NCI-H187 (cell line): ENCODE data around the gene MLPH.
A peak's percentile ranks its signal among the peaks of the same experiment; 100 is the strongest.

ENCODE experiments used
- DNase-seq, 2 experiments: peaks; one replicate each; lab custom pipeline; 2025; lab: John Stamatoyannopoulos, UW

Gene MLPH

DNA sequence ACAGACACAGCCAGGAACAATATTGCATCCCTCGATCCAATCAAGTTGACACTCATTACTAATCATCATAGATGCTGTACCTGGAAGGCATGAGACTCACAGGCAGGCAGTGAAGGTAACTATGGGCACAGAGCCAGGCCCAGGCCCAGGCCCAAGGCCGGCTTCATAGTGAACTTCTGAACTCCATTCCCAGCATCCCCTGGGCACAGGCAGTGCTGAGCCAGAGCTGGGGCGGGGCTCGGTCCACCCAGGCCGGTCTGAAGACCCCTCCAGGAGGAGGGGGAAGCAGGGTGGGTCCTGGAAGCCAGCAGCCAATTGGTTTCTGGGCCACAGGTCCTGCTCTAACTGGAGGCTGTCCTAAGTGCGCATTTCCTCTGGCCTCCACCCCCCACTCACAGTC, 37.6 kb downstream of the MLPH start:
- no peak for DNase-seq

DNA sequence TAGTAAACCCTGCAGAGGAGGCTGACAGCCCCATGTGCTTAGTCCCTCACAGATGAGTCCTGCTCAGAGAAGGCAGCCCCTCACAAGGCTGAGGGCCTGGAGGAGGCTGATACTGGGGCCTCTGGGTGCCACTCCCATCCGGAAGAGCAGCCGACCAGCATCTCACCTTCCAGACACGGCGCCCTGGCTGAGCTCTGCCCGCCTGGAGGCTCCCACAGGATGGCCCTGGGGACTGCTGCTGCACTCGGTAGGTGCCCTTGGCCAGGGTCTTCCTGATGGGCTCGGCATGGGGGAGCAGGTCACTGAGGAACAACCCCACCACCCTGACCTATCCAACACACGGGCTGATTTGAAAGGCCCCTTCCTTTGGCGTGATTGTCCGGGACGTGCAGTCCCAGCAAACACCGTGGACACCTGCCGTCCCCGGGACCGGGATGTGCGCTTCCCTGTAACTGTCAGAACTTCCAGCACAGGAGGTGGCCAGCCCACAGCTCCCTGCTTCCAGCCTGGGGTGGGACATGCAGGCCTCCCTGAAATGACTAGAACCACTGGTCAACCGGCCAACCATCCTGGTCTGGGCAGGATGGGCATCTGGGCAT, 38.6 kb downstream of the MLPH start:
- no peak for DNase-seq

DNA sequence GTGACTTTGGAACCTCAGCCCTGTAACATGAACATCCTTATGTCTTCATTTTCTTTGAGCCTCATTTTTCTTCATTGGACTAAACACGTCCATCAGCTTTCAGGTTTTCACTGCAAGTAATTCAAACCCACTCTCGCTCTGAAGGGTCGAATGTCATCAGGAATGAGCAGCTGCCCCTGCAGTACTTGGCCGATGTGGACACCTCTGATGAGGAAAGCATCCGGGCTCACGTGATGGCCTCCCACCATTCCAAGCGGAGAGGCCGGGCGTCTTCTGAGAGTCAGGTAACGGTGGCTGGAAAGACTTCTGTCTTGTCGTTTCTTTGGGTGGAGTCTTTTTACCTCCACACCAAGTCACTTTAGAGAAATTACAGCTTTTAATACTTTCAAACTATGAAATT, 40.2 kb downstream of the MLPH start:
- no peak for DNase-seq

DNA sequence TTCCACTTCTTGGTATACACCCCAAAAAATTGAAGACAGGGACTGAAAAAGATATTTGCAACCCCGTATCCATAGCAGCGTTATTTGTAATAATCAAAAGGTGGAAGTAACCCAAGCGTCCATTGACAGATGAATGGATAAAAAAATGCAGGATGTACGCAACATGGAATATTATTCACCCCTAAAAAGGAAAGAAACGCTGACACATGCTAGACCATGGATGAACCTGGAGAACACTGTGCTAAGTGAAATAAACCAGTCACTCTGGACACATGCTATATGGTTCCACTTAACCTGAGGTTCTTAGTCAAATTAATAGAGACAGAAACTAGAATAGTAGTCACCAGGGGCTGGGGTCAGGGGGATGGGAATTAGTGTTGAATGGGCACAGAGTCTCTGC, 40.7 kb downstream of the MLPH start:
- DNase-seq: no peak

DNA sequence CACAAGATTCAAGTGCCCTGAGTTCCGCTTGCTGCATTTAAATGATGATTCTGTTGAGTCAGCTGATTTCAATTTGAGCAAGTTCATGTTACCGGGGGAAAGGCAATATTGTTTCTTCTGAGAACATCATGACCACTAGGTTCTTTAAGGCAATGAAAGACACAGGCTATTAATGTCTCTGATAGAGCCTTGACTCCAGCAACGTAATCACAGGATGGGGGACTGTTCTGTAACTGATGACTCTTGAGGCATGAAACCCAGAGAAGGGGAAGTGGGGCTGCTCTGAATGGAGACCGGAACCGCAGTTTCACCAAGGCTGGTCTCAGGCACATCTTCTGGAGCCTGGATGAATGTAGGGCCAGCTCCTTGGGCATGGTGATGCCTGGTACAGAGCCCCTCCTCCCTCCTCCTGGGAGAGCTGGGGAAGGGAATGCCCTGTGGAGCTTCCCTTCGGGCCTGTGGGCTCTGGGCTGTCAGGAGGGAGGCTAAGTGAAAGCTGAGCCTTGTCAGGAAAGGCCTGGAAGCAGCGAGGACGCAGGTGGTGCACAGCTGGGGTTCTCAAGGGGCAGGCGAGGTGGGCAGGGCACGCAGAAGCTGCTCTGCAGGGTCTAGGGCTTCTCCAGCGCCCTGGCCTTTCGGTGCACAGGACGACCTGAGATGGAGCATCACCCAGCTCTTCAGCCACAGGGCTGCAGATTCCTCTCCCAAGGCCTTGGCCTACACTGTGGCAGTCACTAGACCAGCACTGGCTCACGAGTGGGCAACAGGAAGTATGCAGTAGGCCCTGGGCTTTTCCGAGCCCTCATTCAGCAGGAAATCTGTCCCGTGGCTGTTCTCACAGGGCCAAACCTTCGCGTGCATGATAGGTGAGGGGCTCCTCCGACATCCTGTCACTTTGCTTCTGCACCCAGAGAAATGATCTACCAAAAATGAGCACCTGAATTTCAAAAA, 42.7 kb downstream of the MLPH start:
- DNase-seq: no peak

DNA sequence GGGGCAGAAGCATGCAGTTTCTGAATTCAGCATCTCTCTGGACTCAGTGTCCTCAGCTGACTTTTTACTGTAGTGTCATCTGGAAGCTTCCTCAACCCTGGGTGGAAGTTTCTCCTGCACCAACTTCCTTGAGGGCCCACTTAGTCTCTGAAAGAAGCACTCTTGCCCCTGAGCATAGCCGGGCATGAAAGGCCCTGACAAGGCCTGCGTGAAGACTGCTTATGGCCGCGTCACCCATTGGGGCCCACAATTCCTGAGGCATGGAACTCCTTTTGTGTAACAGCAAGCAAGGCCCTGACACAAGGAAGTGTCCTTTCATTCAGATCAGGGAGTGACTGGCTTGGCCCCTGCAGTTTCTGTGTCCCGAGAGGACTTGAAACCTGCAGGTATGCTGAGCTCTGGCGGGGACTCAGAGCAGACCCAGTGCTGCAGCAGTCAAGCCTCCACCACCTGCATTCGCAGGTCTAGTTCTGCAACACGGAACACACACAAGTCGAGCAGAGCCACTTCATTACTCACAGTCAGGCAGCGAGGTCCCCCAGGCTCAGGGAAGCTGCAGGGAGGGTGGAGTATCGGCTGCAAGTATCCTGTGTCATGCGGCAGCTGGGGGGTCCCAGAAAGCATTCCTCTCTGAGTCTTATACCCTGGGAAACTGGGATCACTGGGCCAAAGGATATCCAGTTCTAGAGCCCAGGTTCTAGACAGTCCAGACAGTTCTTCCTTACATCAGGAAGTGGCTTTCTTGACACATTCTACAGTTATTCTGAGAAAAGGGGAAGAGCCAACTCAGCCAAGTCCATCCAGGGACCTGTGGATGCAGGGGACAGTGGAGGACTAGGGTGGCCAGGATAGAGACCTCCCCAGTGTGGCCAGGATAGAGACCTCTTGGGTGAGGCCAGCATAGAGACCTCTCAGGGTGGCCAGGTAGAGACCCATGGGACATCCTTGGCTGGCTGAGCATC, 43.7 kb downstream of the MLPH start:
- no peak for DNase-seq

DNA sequence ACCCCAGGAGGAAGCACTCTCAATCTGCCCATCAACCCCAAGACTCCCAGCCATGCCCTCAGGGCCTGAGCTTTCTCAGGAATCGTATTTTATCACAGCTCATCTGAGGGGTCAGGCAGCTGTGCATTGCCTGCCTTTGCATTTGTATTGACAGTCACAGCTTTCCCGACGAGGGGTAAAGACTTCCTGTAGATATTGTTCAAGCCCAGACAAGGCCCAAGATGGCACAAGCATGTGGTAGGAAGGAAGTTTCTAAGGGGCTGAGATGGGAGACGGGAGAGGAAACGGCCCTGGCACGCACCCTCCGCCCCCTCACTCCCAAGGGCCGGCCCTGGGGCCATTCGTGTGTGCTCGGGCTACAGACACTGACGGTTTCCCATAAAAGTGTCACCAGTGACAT, 45.1 kb downstream of the MLPH start:
- no peak for DNase-seq

DNA sequence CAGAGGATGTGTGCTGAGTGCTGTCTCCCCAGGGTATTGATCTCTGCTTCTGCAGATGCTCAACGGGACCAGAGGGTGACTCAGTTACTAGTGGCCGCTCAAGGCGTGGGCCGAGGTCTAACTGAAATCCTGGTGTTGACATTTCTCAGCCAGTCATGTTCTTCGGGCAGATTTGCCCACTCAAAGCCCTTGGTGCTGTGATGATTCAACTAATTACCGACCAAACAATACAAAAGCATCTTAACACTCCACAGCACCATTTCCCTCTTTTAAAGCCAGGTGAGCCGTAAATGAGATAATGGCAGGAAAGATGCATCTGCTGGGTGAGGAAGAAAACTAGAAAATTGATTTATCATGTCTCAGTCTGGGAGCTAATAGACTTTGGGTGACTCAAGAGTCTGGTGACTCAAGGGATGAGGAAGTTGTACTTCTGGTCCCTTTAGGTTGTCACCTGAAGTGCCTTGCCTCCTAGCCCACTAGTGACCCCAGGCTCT, 46.7 kb downstream of the MLPH start:
- peak; percentile 29 to 45 for DNase-seq

DNA sequence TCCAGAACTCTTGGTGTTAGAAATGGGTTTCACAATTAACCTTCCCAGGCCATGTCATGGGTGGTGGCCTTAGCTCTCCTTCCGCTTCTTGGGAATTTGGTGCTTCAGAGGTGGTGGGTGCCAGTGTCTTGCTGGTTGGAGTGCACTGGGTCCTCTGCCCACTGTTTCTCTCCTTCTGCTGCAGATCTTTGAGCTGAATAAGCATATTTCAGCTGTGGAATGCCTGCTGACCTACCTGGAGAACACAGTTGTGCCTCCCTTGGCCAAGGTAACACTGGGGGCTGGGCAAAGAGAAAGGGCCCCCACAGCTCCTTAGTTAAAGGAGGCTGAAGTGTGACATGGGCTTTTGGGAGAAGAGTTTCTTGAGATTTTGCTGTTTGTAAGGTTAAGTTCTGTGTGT, 47.3 kb downstream of the MLPH start:
- DNase-seq: no peak

DNA sequence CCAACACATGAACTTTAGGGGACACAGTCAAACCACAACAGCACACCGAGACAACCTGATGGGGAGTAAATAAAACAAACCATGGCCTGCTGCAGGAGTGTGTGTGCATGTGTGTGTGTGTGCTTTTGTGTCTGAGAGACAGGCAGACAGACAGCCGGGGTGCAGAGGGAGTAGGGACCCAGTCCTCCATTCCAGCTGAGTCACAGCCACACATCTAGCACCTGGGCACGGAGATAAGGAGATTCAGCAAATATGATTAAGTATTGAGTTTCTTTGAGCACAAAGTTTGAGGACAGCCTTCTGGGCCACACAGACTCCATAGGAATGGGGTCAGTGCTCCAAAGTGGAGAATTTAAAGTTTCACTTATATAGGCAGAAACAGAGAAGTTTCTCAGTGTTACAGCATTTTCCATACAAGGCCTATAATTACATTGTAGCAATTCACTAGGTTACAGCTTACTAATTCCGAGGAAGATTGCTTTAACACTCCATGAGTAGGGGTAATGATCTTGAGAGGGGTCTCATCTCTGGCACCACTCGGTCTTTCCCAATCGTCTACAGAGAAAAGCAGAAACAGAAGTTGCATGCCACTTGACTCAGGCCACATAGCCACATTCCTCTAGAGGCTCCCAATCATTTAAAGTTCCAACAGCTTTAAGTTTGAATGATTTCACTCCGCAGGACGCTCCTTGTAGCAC, 48.5 kb downstream of the MLPH start:
- no peak for DNase-seq

DNA sequence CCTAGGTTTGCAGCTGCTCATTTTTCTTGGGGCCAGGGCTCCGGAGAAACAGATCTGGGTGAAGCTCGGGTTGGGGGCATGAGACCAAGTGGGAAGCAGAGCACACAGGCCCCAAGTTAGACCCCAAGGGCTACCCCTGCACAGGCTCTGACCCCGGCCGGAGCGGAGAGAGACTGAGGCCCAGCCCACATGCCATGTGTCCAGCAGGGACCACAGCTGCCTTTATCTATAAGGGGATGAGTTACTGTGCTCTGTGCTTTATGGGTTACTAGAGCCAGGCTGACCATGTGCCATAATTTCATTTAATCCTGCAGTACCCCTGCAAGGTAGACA, 49.0 kb downstream of the MLPH start:
- no peak for DNase-seq

DNA sequence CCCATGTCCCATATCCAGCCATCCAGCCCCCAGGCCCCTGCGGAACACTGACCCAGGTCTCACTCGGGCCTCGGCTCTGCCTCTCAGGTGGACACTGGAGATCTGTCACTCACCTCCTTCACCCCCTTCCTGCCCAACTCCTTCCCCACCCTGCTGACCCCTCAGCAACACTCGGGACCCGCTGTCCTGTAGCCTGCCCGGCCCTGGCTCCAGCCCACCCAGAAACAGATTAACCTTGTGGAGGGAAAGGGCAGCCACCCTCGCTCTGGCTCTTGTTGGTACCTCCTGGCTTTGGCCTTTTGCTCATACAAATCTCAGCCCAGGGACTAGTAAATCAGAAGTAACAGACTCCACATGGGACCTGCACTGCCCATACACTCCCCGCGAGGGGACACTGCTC, 49.6 kb downstream of the MLPH start:
- DNase-seq: no peak

DNA sequence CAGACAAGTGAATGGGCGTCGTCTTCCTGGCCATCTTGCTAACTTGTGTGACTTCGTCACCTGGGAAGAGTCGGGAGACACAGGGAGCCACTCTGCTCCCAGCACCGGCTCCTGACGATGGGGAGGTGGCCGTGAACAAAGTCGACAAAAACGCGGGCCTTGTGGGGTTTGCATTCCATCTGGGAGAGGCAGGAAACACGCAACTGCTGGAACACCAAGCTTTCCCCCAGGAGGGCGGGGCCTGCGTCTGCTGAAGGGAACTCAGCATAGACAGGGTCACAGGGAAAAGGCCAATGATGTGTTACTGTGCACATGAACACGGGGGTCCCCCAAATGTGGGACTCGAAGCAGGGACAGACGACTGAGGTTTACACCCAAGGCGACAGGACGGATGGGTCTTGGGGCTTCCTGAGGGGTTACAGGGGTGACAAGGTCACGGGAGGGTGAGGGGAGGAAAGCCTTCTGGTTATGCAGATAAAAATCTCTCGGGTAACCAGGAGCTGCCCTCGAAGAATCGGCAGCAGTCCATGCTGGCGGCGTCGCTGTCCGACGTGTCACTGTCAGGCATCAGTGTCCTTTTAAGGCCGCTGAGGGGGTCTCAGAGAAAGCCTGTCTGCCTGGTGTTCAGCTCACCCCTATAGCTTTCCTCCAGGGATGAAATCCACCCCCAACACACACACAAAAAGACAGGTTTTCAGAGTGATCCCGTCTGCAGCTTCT, 51.1 kb downstream of the MLPH start:
- DNase-seq: no peak

DNA sequence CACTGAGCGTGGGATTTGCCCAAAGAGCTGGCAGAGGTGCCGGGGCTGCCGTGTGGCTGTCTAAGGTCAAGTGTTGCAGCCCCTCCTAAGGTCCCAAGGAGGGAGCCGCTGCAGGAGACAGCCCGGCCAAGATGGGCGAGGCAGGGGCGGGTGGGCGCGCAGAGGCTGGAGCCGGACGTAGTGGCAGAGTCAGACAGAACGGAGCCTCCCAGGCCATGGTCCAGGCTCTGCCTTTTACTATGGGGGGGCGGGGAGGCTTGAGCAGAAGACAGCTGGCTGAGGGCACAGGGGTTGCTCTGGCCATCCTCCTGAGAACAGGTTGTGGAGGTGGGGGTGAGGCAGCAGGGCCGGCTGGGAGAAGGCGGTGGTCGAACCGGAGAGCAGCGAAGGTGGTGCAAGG, 51.9 kb downstream of the MLPH start:
- DNase-seq: no peak

DNA sequence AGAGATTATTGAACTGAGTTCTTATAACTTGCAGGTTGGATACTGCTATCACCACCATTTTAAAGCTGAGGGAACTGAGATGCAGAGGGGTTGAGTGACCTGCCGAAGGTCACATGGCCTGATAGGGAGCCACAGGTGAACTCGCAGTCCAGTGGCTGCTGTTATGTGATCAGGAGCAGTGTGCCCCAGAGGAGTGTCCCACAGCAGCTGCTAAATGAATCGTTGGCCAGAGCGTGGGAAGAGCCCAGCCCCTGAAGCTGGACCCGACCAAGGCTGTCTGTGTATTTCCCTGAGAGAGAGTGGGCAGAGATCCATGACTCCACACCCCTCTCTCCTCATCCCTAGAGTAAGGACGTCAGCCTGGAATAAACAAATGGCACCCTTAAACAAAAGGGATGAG, 52.6 kb downstream of the MLPH start:
- no peak for DNase-seq

DNA sequence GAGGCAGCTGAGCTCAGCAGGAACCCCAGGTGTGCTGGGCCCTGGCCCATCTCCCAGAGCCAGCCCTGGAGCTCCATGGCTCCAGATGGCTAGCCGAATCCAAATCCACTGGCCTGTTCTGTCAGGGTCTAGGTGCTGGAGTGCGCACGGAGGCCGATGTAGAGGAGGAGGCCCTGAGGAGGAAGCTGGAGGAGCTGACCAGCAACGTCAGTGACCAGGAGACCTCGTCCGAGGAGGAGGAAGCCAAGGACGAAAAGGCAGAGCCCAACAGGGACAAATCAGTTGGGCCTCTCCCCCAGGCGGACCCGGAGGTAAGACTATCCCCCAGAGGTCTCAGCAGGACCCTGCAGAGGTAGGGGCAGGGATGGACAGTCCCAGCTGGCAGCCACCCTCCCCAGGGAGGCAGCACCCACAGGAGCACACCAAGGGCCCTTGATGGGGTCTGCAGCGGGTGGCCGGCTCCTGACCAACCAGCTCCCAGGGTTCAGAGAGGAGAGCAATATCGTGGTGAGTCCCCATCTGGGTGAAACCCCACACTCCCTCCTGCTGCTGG, 53.2 kb downstream of the MLPH start:
- DNase-seq: no peak

DNA sequence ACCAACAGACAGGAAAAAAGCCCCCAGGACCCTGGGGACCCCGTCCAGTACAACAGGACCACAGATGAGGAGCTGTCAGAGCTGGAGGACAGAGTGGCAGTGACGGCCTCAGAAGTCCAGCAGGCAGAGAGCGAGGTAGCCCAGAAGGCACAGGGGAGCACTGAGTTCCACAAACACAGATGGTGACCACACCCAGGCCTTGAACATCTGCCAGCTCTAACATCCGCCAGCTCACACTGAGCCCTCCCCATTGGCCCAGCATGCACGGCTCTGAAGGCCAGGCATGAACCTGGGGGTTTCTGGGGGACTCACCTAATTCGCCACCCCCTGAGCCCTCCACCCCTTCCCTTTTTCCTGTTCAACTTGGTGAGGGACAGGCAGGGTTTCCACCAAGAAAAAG, 53.8 kb downstream of the MLPH start:
- no peak for DNase-seq

DNA sequence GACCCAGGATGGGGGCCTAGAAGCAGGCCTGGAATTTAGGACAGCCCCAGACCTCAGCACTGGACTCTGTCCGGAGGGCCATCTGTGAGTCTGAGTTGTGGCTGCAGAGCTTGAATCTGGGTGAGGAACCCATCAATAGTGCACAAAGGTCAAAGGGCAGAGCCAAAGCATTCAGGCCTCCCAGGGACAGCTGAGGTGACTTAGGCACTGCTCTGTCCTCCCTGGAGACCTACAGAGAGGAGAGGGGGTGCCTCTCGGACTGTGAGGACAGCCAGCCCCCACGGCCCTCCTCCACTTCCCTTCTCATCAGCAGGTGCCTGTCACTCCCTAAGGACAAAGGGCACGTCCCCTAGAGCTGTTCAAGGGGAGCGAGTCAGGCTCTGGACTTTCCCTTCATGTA, 54.2 kb downstream of the MLPH start:
- no peak for DNase-seq

DNA sequence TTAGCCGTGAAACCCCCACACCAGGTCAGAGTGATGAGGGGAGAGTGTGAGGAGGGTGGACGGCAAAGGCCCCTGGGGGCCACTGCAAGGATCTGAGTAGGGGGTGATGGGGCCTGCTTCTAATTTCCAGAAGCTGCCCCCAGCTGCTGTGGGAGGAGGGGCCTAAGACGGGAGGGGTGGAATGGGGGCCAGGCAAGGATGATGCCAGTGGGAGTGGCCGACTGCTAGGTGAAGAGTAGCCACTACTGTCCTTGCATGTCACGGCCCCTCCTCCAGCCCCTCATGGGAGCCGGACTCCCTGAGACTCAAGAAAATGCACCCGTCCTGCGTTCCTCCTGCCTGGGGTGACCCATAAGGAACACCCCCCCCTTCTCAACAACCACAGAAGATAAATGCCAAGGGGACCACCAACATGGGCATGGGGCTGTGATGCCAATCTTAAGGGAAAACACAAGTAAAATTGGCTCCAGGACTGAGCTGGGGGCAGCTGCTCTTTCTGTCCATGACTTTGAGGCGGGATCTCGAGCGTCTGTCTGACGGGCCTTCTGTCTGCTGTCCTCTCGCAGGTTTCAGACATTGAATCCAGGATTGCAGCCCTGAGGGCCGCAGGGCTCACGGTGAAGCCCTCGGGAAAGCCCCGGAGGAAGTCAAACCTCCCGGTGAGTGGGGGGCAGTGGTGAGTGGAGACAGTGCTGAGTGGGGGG, 55.1 kb downstream of the MLPH start:
- DNase-seq: no peak
